NCI-H1092 (cell line): ENCODE measurements around the gene PRRT4.

ENCODE experiments used
- DNase-seq: peaks from one replicate; lab custom pipeline; 2025; lab: John Stamatoyannopoulos, UW

Gene PRRT4

DNA sequence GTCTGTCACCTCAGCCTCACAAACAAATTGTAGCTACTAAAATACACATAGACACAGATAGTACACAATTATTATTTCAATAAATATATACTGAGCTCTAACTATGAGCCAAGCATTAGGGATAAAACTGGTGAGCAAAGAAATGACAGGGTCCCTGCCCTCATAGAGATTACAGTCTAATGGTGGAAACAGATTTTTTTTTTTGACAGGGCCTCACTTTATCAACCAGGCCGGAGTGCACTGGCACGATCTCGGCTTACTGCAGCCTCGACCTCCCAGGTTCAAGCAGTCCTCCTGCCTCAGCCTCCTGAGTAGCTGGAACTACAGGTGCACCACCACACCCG, 17.1 kb downstream of the PRRT4 start:
- no peak for DNase-seq

DNA sequence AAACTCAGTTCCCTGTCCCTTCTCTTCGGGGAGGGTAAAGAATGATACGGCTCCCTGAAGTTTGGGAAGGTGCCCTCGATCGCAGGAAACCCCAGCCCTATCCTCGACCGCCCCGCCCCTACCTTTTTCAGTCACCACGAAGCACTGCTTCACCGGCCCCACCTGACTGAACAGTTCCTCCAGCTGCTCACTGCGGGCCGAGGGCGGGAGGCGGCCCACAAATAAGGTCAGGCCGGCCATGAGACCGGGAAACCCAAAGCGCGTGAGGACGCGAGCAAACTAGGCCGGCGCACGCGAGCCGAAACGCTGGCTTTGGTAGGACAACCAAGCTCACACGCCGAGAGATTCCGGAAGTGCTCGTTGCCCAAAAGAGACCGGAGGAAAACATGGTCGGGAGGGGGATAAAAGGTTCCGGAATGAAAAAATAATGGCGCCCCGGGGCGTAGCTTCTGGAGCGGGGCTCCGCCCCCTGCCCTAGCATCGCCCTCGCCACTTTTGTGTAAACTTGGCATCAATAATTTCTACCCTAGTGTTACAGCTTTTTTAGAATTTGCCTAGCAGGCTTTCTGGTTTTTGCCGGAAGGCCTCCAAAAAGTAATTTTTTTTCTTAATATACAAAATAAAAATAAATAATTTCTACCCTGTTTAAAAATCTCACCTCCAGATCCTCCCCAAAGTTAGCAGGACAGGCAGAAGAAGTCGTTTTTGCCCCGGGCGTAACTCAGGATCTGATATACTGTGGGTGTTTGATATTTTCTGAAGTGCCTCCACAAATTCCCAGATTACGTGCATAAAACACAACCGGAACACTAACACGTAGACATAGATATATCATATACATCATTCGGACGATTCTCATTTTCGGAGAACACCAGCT, 17.7 kb downstream of the PRRT4 start, which contains the start of gene RBM28:
TSS of gene RBM28 (minus strand) at position 355 of the 877 bp plus-strand sequence. CDS start at position 240, 115 bp downstream.
- DNase-seq: peak; percentile 95

DNA sequence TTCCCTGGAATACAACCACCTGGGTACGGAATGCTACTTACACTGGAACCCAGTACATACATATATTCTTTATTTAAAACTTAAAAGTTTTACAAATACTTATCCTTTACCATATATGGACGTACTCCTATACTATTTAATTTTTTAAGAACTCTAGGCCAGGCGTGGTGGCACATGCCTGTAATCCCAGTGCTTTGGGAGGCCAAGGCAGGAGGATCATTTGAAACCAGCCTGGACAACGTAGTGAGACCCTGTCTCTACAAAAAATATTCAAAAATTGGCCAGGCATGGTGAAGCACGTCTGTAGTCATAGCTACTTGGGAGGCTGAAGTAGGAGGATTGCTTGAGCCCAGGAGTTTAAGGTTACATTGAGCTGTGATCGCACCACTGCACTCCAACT, 19.8 kb downstream of the PRRT4 start:
- DNase-seq: no peak

DNA sequence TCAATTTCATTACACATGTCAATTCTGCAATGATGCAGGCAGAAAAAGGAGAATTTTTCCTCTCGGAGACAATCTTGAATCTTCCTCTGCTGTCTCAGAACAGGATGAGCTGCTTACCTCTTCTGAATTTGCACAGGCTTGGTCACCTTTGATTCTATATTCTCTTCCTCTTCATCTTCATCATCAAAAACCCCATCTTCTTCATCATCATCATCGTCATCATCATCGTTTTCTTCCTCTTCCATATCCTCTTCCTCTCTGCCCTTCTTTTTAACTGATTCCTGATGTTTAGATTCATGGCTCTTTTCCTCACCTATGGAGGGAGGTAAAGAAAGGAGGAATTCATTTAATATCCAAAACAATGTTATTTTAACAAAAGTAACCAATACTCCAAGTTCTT, 25.8 kb downstream of the PRRT4 start:
- DNase-seq: no peak

DNA sequence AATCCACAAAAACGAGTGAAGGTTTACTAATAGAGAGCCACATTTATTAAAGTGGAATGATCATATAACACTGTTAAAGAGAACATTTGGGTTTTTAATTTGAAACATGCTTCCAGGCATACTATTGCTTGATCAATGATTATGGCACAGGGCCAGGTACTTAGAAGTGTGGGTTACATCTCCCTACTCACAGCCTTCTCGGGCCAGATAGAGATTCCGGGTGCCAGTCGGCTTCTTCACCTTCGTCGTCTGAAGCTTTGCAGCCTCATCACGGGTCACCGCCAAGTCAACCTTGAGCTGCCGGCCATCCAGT, 37.2 kb downstream of the PRRT4 start:
- DNase-seq: no peak

DNA sequence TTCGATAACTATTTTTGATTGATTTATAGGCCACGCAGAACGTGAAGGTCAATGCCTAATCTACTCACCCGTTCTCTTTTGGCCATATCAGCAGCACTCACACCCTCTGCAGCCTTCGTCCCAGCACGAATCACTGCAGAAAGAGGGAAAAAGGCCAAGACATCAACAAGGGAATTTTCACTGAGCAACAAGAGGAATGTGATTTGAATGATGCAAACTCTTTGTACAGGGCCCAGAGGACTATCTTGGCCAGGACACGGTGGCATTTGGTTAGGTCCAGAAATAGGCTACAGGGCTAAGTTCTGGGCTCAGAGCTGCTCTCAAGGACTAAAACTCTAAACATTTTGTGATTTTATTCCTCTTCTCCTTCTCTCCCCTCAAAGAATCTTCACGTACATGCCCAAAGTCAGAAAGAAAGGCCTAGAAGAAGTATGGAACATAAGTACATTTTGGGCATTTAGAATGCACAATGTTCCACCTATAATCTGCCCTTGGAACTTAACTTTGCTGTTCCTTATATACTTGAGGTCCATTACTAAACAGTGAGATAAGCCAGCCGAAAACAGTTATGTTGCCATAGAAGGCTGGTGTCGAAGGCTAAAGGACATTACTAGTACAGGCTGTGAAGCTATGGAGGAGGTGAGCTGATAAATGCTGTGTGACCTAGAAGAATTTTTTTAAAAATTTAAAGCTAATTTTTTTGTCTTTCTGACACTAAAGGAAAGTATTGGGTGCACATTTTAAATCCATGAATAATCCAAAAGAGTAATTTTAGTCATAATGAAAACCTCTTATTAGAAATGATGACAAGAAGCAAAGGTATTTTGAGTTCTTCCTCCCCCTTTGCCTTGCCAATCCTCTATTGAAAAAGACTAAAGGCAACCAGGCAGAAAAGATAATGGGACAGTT, 37.8 kb downstream of the PRRT4 start:
- no peak for DNase-seq

DNA sequence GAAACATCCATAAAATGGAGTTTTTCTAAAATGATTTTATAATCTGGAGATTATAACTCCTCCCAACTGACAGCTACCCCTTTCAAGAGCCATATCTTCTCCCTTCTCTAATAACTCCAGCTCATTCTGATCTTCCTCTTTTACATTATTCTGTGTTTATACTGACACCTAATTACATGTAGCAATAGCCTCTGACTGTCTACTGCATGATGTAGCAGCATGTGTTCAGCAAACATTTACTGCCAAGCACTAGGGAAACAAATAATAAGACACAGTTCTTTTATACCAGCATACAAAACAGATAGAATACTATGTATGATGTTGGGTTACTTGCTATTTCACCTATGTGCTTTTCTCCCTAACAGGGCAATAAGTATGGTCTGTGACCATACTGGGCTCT, 38.5 kb downstream of the PRRT4 start:
- DNase-seq: no peak

DNA sequence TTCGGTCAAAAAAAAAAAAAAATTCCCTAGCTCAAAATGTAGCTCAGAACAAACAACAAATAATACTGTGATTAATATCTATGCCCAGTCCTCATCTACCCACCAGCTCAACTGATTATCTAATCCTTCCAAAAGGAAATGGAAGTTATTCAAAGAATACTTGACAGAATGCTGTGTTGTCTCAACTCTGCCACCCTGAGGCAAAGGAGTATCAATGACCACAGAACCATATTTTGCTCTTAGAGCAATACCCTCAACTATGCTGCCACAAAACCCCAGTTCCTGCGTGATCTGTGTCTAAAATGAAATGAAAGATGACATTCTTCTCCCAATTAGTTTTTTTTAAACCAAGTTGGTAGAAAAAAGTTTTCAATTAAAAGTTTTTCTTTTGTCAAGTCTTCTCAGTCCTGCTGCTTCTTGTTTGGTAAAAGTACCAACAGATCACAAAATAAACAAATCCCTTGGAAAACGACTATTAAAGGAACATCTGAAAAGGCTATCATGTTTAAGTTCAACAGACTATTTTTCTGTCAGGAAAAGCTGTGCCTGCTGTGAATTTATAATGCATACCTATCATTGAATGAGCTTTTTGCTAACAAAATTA, 39.3 kb downstream of the PRRT4 start:
- DNase-seq: peak; percentile 5

DNA sequence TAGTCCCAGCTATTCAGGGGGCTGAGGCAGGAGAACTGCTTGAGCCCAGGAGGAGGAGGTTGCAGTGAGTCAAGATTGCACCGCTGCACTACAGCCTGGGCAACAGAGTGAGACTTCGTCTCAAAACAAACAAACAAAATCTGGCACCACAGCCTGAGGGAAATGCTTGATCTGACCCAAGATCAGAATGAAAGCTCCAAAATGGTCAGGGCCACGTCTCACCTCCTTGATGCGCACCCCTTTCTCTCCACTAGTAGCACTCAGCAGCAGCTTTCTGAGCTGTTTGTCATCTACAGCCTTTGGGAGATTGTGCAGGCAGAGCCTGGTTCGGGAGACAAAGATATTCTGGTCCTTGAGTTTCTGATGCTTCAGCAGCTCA, 40.5 kb downstream of the PRRT4 start:
- DNase-seq: no peak

DNA sequence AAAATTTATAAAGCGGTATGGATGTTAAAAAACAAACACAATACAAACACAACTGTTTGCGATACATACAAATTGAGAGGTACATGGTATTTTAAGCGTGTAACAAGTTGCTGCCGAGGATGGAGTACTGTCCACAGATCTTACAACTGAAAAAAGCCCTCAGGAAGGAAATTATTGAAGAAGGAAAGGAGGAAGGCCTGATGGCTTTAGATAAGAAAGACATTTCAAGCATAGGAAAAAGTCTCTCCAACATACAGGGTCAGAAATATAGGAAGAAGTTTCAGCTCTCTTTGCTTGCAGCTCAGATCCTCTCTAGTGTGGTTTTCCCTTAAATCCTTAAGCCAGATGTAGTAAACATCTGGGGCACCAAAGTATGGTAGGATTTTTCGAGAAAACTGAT, 42.8 kb downstream of the PRRT4 start:
- no peak for DNase-seq

DNA sequence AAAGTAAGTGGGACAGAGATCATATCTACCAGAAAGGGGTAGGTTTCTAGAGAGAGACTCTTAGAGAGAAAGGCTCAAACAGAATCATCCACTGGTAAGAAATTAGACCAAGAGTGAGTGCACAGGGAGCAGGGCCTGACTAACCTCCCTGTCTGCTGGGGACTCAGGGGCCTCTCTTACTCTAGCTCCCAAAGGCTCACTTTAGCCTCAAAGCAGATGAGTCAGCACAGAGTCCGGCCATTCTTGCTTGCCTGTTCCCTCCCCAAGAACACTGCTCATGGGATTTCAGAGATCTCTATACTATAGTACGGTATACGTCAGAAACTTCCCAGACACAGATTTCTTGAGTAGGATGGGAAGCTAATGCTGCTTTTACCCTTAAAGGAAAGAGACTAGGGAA, 50.5 kb downstream of the PRRT4 start:
- DNase-seq: no peak

DNA sequence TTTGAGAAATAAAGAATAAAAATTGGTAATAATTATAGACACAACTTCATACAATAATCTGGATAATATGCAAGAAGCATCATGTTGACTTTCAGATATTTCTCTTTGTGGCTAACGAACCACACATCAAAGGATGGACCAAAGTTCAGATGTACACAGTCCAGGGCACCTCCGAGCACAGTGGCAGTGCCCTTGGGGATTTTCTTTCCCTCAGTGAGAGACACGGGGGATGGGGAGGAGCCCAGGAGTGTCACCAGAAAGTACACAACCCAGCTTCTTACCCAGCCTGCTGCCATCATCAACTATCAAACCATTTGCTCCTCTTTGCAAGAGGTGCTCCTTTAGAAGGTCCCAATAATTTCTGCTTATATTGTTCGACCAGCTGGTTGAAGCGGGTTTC, 51.0 kb downstream of the PRRT4 start:
- DNase-seq: no peak

DNA sequence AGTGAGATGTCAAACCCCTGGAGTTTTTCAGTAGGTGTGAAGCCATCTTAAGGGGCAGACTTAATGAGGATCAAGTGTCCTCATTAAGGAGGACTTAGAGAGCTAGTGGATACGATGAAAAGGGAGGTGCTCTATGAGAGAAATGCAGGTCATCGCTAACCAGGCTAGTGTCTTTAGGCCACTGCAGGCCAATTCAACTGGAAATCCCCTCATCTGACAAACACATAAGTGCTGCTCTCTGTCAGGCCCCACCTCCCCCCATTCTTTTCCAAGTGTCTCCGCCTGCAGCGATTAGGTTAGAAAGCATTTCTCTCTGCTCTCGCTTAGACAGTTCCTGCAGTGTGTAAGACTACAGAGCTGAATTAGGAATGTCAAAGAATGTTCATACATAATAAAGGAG, 51.5 kb downstream of the PRRT4 start:
- DNase-seq: no peak

DNA sequence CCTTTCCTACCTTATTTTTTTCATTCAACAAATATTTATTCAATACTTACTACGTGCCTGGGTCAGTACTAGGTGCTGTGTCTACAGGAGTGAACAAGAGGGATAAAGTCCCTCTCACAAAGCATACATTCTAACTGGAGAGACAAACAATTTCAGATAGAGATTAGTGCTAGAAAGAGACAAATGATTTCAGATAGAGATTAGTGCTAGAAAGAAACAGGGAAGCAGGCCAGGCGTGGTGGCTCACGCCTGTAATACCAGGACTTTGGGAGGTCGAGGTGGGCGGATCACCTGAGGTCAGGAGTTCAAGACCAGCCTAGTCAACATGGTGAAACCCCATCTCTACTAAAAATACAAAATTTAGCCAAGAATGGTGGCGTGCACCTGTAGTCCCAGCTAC, 52.4 kb downstream of the PRRT4 start:
- DNase-seq: no peak

DNA sequence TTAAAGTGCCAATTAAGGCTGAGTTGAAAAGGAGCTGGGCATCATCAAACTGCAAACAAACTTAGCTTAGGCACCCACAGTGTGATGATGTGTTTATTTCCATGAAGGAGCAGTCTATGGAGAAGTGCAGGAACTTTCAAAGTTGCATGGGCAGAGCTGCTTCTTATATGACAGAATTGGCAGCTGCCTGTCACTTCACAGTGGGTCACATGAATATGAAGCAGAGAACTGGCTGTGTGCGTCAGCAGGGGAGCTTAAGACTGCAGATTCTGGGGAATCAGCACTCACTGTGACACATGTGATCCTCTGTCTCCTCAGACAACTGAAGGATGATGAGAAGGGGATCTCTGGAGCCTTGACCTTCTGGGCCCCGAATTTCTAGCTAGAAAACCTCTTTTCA, 54.4 kb downstream of the PRRT4 start:
- no peak for DNase-seq

DNA sequence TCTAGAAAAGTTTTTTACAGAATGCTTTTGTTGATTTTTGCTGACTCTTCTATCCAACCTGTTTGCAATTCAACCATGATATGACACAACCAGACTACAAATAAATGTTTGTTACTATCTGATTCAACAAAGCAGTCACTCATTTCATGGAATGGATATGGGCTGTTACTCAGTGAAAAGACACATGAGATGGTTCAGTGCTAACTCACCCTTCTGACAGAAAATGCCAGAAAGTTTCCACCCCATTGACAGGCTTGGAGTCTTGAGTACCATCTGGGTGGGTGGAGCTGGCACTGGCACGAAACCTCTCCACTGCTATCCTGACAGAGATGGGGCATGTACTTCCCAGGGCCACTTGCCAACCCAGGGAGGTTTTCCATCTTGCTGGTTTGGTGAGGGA, 57.3 kb downstream of the PRRT4 start:
- DNase-seq: no peak

DNA sequence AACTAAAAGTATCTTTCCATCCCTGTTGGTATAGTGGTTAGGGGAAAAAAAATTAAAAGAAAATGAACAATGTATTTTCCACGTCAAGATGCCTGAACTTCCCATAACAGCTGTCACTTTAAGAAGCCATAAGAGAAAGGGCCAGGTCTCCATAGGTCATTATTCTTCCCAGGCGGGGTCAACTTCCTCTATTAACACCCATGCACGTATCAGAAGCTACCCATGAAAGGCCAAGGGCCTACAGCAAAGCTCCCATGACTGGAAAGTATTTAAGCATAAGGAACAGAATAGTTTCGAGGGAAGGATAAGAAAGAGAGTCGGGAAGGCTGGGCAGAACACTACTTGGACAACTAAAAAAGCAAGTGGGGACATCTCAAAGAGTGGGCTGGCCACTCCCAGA, 57.8 kb downstream of the PRRT4 start:
- no peak for DNase-seq

DNA sequence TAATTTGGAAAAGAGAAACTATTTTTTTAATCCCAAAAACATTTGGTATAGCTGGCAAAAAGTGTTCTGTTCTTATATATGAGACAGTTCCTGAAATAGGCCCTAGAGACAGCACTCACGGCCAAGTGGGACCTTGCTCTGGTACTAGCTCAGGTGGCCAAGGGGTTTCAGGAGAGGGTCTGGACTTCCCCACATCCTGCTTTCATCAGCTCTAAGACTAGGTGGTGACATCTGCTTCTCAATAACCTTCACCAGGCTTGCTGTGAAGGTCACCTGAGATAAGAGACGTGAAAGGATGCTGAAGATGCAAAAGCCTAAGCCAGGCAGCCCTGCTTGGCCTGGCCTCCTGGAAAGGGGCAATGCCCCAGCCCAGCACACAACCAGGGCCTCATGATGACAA, 58.4 kb downstream of the PRRT4 start:
- DNase-seq: no peak

DNA sequence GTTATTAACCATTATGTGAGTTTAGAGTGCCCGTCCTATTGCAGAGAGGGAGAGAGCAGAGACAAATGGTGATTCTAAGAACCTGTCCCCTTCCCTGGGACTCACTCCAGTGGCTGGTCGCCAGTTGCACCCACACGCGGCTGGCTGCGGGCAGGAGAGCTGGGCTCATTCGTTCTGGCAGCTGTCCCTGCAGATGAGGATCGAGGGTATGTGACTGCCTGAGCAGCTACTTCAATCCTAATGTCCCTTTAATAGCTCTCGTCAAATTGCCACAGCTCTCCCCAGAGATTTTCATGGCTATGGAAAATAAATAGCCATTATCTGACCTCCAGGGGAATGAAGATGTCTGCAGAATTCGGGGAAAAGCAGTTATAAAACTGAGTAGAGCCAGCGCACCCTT, 59.4 kb downstream of the PRRT4 start:
- no peak for DNase-seq
